Uterus (tissue), 4 donors: ENCODE measurements around the gene CNNM2. TPM values are rescaled to one million over a fixed set of nuclear protein-coding genes. Genes with fewer than 3 reads are reported as not detected.

Source experiments
- DNase-seq, 2 donors: peaks; one replicate each; pipeline ENCODE4 v3.0.0-alpha.2; 2019 to 2020
- H3K27ac ChIP-seq, 2 donors: fragments of 200-600 bp; sonication (generic); 1 replicate in 1 of 2; 2 replicates in 1 of 2; pipeline ENCODE4 v1.5.1; 2016 to 2018
- H3K27me3 ChIP-seq, 2 donors: fragments of 200-600 bp; sonication (generic); one replicate each; pipeline ENCODE4 v1.5.1; 2018 to 2019; ENCODE audit warnings: control low read depth in 1 of 2
- H3K36me3 ChIP-seq, 2 donors: fragments of 200-600 bp; sonication (generic); one replicate each; pipeline ENCODE4 v1.5.1; 2019; ENCODE audit warnings: control low read depth in 1 of 2
- H3K4me1 ChIP-seq, 2 donors: fragments of 200-600 bp; sonication (generic); one replicate each; pipeline ENCODE4 v1.5.1; 2018 to 2019; ENCODE audit warnings: control low read depth in 1 of 2
- H3K4me3 ChIP-seq, 2 donors: fragments of 200-600 bp; sonication (generic); 1 replicate in 1 of 2; 2 replicates in 1 of 2; pipeline ENCODE4 v1.5.1; 2018 to 2019; ENCODE audit warnings: mild to moderate bottlenecking in 1 of 2
- H3K9me3 ChIP-seq, 2 donors: fragments of 200-600 bp; sonication (generic); one replicate each; pipeline ENCODE4 v1.5.1; 2019; ENCODE audit warnings: control low read depth in 1 of 2
- CTCF ChIP-seq, 4 experiments: fragments of 200-600 bp in 2 of 4; fragments of 450-650 bp in 2 of 4; sonication (generic) in 2 of 4; IDR thresholded peaks; one replicate each; pipeline ENCODE4 v1.5.1; 2016 to 2019; ENCODE audit warnings: antibody characterized with exemption in 4 of 4, mild to moderate bottlenecking in 2 of 4, moderate library complexity in 1 of 4
- POLR2A ChIP-seq, 2 donors: fragments of 450-650 bp; IDR thresholded peaks; one replicate each; pipeline ENCODE4 v1.6.1; 2016; ENCODE audit warnings: antibody characterized with exemption in 2 of 2, mild to moderate bottlenecking in 1 of 2, moderate library complexity in 1 of 2
- intact Hi-C: fragments of 100-400 bp; cut with DNase I; formaldehyde crosslinking; loops from one replicate; pipeline ENCODE4 v1.15.1; 2023; ENCODE audit warnings: low total_unique reads
- total RNA-seq, 4 donors: library from RNA; depleted of rRNA in 3 of 4; stranded (reverse); fragments of >200 nt in 3 of 4; gene quantifications; one replicate each; pipeline versions ENCODE4 v1.1.0 to v1.2.4, GENCODE V29; 2014 to 2023
- donor health status: DM: yes; HTN: yes; CAD: no.

CNNM2 gene
- total RNA-seq, 4 donors from 2014 or later = 5.1 to 11.0 (median 7.4) TPM

- H3K36me3 ChIP-seq = peaks cover 0 to 3% of the 10 kb centered on the region in 2 donors
- no peak for TF ChIP-seq CTCF (IDR thresholded peaks at IDR 0.05)
- TF ChIP-seq POLR2A (IDR thresholded peaks at IDR 0.05) = no peak
- DNase-seq = no peak
- no peaks in the 10 kb centered on the region for H3K9me3 ChIP-seq
- intact Hi-C loops = no loop called here
- no peaks in the 10 kb centered on the region for H3K27me3 ChIP-seq
- no peak overlapping the region for H3K27ac ChIP-seq
- no peaks in the 10 kb centered on the region for H3K4me1 ChIP-seq
- H3K4me3 ChIP-seq = no peak overlapping the region
Observed at GRCh38 chr10:103103989-103104388, 185.9 kb downstream of the CNNM2 start.

GRCh38 chr10:103104721-103105120, 186.6 kb downstream of the CNNM2 start:
- Histone ChIP-seq H3K4me3 (no peak overlapping the region), H3K27me3 (no peaks in the 10 kb centered on the region), H3K27ac (no peak overlapping the region), H3K36me3 (peaks cover 0 to 3% of the 10 kb centered on the region in 2 donors), H3K9me3 (no peaks in the 10 kb centered on the region), H3K4me1 (no peaks in the 10 kb centered on the region)
- TF ChIP-seq CTCF (IDR thresholded peaks at IDR 0.05) = no peak
- TF ChIP-seq POLR2A (IDR thresholded peaks at IDR 0.05) = no peak
- intact Hi-C loops = no loop called here
- DNase-seq = no peak

- intact Hi-C loops = no loop called here
- TF ChIP-seq CTCF (IDR thresholded peaks at IDR 0.05) (no peak), POLR2A (IDR thresholded peaks at IDR 0.05) (no peak)
- Histone ChIP-seq H3K27me3 (no peaks in the 10 kb centered on the region), H3K27ac (no peak overlapping the region), H3K9me3 (no peaks in the 10 kb centered on the region), H3K4me1 (peaks cover 0 to 4% of the 10 kb centered on the region in 2 donors), H3K36me3 (peaks cover 0 to 3% of the 10 kb centered on the region in 2 donors), H3K4me3 (no peak overlapping the region)
- DNase-seq = no peak
Observed at GRCh38 chr10:103105462-103105861, 187.4 kb downstream of the CNNM2 start.

- Histone ChIP-seq H3K27me3 (no peaks in the 10 kb centered on the region), H3K9me3 (no peaks in the 10 kb centered on the region), H3K27ac (no peak overlapping the region), H3K36me3 (peaks cover 0 to 3% of the 10 kb centered on the region in 2 donors), H3K4me1 (peaks cover 0 to 5% of the 10 kb centered on the region in 2 donors), H3K4me3 (no peak overlapping the region)
- intact Hi-C loops = no loop called here
- TF ChIP-seq CTCF (IDR thresholded peaks at IDR 0.05) = no peak
- no peak for TF ChIP-seq POLR2A (IDR thresholded peaks at IDR 0.05)
- no peak for DNase-seq
Observed at GRCh38 chr10:103106539-103106938, 188.4 kb downstream of the CNNM2 start.

- H3K4me3 ChIP-seq = no peak overlapping the region
- H3K27ac ChIP-seq = peak overlapping the region; percentile 66 to 84
- TF ChIP-seq POLR2A (IDR thresholded peaks at IDR 0.05) = no peak
- no peak for TF ChIP-seq CTCF (IDR thresholded peaks at IDR 0.05)
- DNase-seq = no peak
- peaks cover 0 to 16% of the 10 kb centered on the region in 2 donors for H3K4me1 ChIP-seq
- no peaks in the 10 kb centered on the region for H3K27me3 ChIP-seq
- intact Hi-C loops = no loop called here
- no peaks in the 10 kb centered on the region for H3K36me3 ChIP-seq
- H3K9me3 ChIP-seq = no peaks in the 10 kb centered on the region
Observed at GRCh38 chr10:103109821-103110220, 191.7 kb downstream of the CNNM2 start.
